ENCODE results near the gene NPR2.

Gene NPR2

DNA sequence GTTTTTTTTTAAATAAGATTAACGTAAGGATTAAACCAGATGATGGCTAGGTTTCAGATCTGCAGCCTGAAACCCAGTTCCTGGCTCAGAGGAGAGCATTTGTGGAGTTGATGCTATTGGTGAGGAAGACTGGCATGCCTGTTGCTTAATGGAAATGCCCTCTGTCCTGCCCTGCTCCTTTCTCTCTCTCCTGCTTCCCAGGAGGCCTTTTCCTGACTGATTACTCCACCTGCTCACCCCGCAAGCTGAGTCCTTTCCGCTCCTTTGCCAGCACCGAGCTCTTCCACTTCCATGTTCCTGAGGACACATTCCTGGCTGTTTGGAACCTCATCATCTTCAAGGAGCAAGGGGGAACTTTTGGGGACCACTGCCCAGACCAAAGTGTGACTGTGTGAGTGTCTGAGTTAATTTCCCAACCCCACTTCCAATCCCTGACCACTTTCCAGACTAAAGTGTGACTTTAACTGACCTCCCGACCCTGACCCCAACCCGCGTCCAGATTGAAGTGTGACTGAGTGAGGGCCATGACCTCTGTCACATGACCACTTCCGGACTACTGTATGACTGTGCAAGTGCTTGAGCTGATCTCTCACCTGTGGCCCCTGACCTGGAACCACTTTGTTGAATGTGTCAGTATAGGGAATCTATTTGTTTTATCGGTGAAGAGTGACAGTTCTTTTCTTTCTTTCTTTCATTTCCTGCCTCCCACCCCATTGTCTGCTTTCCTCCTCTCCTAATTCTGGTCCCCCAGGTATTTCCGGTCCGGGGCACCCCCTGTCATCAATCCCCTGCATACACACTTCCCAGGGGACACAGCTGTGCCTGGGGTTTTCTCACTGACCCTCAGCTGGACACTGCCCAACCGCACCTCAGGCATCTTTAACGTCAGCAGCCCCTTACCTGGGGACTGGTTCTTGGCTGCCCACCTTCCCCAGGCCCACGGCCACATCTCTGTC, 43.1 kb downstream of the NPR2 start:
- DNase-seq (ENCODE audit: extremely low read depth, low read depth): no peak
- no peak overlapping the region for H3K4me3 ChIP-seq (replicated peaks; ENCODE audit: low read depth, low read length)
- TF ChIP-seq, protein P1, sequence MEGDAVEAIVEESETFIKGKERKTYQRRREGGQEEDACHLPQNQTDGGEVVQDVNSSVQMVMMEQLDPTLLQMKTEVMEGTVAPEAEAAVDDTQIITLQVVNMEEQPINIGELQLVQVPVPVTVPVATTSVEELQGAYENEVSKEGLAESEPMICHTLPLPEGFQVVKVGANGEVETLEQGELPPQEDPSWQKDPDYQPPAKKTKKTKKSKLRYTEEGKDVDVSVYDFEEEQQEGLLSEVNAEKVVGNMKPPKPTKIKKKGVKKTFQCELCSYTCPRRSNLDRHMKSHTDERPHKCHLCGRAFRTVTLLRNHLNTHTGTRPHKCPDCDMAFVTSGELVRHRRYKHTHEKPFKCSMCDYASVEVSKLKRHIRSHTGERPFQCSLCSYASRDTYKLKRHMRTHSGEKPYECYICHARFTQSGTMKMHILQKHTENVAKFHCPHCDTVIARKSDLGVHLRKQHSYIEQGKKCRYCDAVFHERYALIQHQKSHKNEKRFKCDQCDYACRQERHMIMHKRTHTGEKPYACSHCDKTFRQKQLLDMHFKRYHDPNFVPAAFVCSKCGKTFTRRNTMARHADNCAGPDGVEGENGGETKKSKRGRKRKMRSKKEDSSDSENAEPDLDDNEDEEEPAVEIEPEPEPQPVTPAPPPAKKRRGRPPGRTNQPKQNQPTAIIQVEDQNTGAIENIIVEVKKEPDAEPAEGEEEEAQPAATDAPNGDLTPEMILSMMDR (IDR thresholded peaks at IDR 0.05; ENCODE audit: low read depth, low read length, missing control alignments): no peak

DNA sequence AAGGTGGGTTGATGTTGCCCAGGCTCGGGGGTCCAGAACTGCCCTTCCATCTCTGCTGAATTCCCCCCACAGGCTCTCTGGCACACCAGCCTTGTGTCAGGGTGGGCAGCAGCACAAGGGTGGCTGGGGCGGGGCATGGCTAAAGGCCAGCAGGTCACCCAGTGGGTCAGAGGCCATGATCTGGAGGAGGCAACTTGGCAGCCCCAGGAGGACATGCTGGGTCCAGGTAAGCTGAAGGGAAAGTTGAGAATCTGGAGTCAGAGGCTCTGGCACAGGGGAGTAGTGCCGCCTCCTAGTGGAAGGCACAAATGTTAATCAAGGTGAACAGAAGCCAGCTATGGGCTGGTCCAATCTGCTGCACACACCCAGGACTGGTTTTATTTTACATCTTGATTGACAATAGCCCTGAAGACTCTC, 43.8 kb downstream of the NPR2 start:
- TF ChIP-seq, protein P1 (IDR thresholded peaks at IDR 0.05; ENCODE audit: low read depth, low read length, missing control alignments): peak; percentile 40
- DNase-seq (ENCODE audit: extremely low read depth, low read depth): no peak
- H3K4me3 ChIP-seq (replicated peaks; ENCODE audit: low read depth, low read length): no peak overlapping the region

DNA sequence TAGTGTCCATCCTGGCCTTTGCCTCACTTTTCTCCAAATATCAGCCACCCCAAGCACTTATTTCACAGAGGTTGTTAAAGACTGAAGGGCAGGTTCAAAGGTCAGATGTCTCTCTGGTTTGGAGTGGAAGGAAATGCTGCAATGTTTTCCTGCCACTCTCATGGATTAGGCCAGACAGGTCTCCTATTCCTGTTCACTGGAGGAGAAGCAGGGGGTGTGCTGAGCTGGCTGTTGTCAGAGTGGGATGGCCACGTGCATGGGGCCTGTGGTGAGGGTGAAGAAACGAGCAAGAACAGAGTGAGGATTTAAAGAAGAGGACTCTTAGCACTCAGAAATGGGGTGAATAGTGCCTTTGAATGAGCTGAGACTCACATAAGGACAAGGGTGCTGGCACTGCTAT, 44.4 kb downstream of the NPR2 start:
- no peak overlapping the region for H3K4me3 ChIP-seq (replicated peaks; ENCODE audit: low read depth, low read length)
- TF ChIP-seq, protein P1 (IDR thresholded peaks at IDR 0.05; ENCODE audit: low read depth, low read length, missing control alignments): no peak
- no peak for DNase-seq (ENCODE audit: extremely low read depth, low read depth)

DNA sequence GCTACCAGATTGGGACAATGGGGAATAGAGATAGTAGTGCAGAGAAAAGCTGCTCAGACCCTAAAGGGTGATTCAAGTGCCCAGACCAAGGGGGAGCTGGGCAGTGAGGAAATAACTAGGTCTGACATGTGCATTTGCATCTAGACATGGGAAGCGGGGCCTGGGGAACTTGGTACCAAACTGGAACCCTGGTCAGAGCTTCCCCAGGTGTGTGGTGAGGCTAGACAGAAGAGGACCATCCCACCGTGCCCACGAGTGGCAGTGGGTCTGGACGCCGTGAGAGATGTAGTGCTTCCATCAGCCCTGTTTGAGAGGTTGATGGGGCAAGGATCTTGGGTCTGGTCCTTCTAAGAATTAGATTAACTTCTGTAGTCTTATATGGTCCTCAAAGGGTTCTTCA, 45.2 kb downstream of the NPR2 start:
- H3K4me3 ChIP-seq (replicated peaks; ENCODE audit: low read depth, low read length): no peak overlapping the region
- no peak for DNase-seq (ENCODE audit: extremely low read depth, low read depth)
- TF ChIP-seq, protein P1 (IDR thresholded peaks at IDR 0.05; ENCODE audit: low read depth, low read length, missing control alignments): no peak

DNA sequence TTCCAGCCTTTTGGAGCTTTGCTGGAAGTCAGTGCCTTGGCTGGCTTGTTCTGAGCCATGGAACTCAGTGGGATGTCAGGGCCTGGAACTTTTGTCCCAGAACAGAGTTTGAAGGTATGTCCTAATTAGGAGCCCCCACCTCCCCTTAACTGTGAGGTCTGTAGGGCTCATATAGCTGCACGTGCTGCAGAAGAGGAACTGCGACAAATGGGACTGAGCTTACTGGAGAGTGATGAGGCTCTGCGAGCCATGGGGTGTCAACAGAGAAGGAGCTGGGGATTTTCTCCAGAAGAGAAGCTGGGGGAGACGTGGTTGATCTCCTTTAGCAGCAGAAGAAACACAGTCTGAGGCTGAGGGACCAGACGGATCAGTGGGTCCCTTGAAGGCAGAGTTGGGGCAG, 48.5 kb downstream of the NPR2 start:
- TF ChIP-seq, protein P1 (IDR thresholded peaks at IDR 0.05; ENCODE audit: low read depth, low read length, missing control alignments): no peak
- DNase-seq (ENCODE audit: extremely low read depth, low read depth): no peak
- no peak overlapping the region for H3K4me3 ChIP-seq (replicated peaks; ENCODE audit: low read depth, low read length)

DNA sequence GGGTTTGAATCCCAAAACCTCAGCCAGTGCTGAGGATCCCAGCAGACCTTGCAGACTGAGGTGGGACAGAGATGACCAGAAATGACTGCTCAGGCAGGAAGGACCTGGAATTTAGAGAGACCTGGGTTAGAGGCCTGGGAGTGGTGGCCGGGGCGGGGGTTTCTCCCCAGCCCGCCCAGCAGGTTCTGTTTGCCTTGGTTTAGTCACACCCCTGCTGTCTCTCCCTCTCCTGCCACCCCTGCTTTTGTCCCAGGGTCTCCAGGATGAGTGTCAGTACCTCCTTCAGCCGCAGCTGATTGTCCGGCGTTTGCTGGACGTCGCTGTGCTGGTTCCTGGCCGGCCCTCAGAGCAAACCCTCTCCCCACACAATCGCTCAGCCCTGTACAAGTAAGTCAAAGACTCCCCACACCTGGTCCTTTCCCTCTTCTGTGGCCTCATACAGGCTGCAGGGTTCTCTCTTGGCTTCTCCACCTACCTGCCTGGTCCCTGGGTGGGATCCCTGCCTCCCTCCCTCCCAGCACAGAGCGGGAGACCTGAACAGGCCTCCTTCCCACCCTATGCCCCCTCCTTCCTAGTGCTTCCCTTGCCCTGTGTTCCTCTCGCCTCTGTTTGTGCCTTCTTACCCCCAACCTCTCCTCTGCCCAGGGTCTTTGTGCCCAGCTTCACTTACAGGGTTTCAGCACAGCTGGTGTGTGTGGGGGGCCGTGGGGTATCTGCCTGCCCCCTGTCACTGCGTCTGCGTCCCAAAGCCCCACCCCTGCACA, 49.7 kb downstream of the NPR2 start:
- H3K4me3 ChIP-seq (replicated peaks; ENCODE audit: low read depth, low read length): no peak overlapping the region
- TF ChIP-seq, protein P1 (IDR thresholded peaks at IDR 0.05; ENCODE audit: low read depth, low read length, missing control alignments): no peak
- DNase-seq (ENCODE audit: extremely low read depth, low read depth): no peak

Measured in HFF-Myc (cell line).